Endothelial cell of hepatic sinusoid (primary cell): ENCODE data around the gene GGT6.

Experiments
- in situ Hi-C: cut with HindIII; loops from 2 replicates; pipeline ENCODE4 v1.10.0; 2017; ENCODE audit warnings: low sequenced_read_pairs

GGT6 gene

DNA sequence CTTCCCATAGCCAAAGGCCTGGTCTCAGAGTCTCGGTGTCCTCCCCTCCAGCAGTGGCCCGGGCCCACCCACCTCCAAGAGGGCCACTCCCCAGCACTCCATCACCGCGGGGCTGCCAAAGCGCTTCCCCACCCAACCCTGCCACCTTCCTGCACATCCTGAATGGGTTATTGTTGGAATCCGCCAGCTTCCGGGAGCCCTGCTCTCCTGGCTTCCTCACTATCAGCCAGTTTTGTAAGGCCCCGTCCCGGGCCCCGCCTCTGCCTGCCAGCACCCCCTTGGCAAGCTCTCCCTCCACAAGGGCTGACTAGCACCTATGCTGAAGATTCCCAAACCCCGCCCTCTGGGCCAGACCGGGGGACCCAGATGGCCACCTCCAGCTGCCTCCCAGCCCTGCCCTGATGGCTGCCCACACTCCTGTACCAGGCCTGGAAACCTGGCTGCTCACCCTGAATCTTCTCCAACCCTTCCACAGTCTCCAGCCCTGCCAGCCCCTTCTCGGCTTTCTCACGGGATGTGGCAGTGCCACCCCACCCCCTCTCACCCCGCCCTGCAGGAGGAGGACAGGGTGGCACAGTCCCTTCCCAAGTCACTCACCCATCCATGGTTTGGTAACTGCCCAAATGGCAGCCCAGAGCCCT is 19.6 kb downstream of the GGT6 start:
- in situ Hi-C loops = no loop called here

DNA sequence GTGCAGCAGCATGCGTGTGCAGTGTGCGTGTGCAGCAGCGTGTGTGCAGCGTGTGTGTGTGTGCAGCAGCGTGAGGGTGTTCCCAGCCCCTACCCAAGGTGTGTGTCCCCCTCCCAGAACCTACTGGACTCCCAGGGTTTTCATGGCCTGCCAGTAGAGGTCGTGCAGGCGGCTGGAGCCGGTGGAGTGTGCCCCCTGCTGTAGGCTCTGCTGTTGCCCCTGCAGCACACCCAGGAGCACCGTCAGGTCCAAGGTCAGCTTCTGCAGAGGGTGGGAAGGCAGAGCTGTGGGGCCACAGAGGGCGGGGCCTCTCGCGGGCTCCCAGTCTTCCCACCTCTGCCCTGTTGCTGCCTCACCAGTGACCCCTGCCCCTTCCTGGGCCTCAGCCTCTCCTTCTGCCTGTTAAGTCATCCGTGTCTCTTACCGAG is 20.1 kb downstream of the GGT6 start:
- in situ Hi-C loops = no loop called here

DNA sequence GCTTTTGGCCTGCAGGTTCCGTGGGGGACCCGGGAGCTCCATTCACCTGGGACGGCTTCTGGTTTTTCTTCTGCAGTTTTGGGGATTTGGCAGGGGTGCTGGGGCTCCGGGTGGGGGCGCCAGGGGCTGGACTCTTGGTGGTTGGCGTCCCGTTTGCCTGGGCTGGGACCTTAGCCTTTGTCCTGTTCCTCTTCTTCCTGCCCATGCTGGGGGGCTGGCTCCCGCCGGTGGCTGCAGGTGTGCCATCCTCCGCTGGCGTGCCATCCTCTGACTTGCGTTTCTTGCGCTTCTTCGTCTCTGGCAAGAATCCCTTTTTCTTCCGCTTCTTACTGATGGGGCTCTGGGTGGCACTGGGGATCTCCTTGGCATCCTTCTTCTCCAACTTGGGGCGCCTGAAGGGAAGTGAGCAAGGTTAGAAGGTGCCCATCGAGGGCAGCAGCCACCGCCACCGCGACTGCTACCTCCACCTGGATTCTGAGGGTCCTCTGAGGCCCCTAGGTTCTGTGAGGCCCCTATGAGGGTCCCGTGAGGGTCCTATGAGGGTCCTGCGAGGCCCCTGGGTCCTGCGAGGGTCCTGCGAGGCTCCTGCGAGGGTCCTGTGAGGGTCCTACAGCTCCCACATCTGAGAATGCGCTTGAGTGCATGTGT is 20.7 kb downstream of the GGT6 start:
- in situ Hi-C loops = loop anchor here (5.0 kb wide), 1 partner anchor 117 kb away; no protein-coding TSS in a partner anchor

DNA sequence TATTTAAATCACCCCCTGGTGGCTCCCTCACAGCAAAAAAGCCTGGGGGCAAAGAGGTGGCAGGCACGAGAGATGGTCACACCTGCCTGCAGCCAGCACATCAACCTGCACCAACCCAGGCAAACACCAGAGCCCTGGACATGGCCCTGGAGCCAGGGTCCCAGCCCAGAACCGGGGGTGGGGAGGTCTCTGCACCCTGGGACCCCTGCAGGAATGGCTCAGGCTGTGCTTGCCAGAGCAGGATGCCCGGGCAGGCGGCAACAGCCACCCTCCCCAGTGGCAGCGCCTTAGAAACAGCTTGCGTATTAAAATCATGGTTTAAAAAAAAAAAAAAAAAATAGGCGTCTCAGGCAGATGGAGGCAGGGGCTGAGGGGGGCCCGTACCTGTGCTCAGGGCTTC is 21.4 kb downstream of the GGT6 start:
- in situ Hi-C loops = loop anchor here (5.0 kb wide), 1 partner anchor 117 kb away; no protein-coding TSS in a partner anchor

DNA sequence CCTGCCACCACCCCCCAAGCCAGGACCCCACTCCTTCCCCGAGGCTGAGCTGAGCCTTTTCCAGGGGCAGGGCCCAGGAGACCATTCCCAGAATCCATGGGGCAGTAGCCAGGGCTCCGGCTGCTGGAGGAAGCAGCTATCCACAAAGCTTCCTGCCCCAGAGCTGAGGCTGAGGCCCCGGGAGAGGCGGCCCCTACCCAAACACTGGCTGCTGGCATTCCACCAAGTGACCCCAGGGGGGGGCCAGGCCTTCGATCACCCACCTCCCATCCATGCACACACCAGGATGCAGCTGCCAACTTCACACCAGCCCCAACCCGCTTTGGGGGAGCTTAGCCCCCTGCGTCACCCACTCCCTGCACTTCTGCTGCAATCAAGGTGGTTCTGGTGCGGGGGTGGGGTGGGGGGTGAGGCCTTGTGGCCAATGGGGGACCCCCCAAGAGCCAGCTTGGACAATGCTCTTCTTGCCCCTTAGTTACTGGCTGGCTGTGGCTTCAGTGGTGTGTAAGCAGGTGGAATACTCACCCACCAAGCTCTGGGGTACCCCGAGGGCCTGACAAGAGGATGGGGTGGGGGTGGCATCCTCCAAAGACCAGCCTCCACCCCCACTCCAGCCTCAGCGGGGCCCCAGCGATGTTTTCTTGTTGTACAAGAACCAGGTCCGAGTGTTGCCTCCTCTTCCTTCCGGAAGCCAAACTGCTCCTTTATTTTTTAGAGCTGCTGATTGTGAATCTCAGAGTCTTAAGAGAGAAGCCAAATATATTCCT is 22.0 kb downstream of the GGT6 start:
- in situ Hi-C loops = loop anchor here (5.0 kb wide), 1 partner anchor 116 kb away; no protein-coding TSS in a partner anchor

DNA sequence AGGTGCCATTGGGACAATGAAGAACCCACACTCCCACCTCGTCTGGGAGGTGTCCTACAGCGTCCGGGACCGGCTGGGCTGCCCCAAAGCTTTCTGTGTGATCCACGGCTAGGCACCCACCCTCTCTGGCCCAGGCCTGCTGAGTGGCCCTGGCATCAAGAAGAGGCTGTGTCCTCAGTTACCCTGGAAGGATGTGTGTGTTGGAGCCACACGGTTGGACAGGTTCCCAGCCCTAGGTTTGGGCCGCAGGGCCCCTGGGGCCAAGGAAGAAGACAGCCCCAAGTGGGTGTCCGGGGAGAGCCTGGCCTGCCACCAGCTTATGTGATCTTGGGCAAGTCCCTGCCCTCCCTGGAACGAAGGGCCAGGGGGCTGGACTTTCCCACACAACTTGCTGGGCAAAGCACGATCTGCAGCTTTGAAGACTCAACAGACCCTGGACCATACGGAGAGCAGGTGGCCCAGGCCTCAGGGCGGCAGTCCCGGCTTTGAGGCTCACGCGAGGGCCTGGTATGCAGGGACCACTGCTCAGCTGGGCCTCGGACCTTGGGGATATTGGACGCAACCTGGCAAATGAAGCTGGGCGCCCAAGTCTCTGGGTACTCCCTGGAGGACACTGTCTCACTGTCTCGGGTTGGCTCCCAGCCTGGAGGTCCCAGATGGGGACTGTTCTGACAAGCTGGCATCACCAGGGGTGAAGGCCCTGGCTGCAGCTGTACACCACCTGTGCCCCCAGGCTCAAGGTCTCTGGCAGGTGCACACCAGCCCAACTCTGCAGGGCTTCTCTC is 22.7 kb downstream of the GGT6 start:
- in situ Hi-C loops = loop anchor here (5.0 kb wide), 1 partner anchor 115 kb away; no protein-coding TSS in a partner anchor

DNA sequence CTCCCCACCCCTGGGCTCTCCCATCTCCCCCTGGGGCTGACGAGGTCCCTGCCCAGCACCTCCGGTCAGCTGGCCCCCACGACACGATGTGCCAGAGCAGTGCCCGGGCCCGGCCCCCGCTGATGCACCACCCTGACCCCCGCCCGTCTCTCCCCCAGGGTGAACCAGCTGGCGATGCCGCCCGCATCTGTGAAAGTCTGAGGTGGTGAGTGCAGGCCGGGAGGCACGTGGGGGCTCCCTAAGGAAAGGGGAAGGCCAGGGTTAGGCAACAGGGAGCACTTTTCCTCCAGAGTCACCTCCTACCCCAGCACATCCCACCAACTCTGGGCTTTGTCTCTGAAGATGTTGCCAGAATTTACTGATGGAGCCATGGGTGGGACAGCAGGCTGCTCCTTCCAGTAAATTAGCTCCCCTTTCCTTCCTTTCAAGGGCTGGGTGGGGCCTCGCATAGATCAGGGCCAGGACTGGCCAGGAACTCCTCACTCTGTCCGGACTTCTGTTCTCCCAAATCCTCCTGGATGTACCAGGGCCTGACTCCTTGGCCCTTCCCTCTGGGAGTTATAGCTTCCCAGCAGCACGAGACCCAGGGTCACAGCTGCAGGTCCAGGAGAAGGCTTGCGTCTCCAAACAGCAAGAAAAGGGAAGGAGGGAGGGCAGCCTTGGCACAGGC is 23.5 kb downstream of the GGT6 start:
- in situ Hi-C loops = loop anchor here (5.0 kb wide), 1 partner anchor 115 kb away; no protein-coding TSS in a partner anchor

DNA sequence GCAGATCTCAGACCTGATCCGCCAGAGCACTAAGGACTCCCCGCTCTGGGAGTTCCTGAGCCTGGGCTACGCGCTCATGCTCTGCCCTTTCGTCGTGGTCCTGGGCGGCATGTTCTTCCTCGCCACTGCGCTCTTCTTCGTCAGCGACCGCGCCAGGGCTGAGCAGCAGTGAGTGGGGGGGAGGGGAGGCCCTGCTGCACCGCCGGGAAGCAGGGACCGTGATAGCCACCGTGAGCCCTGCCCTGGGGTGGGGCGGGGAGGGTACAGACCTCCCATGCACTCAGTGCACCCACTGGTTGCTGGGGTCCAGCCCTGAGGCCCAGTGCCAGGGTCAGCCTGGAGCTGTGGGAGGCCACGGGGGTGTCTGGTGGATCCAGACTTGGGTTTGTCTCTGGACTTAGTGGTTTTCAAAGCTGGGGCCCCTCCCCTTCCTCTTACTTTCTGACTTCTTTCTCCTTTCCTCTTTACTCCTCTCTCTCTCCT is 24.1 kb downstream of the GGT6 start:
- in situ Hi-C loops = loop anchor here (5.0 kb wide), 1 partner anchor 114 kb away; no protein-coding TSS in a partner anchor

DNA sequence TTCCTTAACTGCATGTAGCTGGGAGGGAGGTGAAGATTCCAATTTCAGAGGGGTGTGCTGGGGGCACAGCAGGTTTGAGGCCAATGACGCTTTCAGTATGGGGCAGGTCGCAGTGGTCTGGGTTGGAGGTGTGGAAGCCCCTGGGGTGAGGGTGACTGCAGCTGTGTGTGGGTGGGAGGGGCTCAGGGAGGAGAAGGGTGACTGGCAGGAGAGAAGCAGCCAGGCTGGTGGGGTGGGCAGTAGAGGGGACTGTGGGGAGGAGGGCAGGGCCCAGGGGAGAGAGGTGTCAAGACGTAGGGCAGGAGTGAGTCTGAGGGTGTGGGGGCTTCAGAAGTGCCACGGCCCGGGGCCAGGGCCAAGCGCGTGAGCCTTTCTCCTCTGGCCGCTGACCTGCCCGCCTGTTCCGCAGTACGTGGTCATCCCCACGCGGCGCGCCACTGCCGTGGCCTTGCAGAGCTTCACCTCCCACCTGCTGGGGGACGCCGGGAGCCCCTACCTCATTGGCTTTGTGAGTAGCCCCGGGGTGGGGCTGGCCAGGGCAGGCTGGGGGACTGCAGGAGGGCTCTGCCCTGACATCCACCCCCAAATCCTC is 24.6 kb downstream of the GGT6 start:
- in situ Hi-C loops = loop anchor here (5.0 kb wide), 1 partner anchor 113 kb away; no protein-coding TSS in a partner anchor

DNA sequence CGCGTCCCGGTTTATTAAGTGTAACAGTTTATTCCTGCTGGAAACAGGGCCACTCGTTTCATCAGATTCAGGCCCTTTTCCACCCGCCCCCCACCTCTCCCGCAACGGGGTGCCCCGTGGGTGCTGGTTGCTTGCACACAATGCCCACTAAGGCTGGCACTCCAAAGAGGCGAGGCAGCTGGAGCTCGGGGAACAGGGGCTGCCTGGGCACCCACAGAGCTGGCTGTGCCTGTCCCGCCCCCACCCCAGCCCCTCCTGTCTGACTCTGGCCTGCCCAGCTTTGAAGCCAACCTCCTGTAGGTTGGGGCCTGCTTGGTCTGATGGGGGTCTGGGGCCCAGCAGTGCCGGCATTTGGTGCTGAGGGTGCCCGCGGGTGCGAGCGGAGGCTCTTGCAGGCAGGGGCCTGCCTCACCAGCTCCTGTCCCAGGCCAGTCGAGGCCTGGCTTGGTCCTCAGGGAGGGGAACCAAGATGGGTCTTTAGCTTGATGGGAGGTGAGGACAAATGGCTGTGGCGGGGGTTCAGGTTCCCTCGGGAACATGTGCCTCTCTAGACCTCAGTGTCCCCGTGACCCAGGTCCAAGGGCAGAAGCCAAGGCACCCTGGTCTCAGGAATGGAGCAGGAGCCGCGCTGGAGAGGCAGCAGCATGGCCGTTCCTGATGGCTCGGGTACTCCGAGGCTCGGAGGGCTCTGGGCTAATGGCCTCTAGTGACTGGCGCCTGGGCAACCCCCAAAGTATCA is 25.3 kb downstream of the GGT6 start:
- in situ Hi-C loops = loop anchor here (5.0 kb wide), 1 partner anchor 113 kb away; no protein-coding TSS in a partner anchor

DNA sequence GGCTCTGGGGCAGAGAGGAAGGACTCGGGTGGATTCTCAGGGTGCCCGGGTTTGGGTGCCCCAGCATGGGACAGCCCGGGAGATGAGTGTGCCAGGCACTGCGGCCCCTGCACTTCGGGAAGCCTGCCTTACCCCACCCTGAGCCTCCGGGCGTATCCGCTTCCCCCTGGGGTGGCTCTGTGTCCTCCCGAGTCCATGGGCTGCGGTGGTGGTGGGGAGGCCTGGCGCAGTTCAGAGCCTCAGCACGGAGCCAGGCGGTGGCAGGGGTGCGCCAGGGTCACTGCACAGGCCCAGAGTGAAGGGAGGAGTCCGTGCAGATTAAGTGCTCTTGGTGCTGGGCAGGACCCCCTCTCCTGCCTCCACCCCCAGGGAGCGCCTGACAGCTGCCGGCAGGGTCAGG is 25.9 kb downstream of the GGT6 start:
- in situ Hi-C loops = no loop called here

DNA sequence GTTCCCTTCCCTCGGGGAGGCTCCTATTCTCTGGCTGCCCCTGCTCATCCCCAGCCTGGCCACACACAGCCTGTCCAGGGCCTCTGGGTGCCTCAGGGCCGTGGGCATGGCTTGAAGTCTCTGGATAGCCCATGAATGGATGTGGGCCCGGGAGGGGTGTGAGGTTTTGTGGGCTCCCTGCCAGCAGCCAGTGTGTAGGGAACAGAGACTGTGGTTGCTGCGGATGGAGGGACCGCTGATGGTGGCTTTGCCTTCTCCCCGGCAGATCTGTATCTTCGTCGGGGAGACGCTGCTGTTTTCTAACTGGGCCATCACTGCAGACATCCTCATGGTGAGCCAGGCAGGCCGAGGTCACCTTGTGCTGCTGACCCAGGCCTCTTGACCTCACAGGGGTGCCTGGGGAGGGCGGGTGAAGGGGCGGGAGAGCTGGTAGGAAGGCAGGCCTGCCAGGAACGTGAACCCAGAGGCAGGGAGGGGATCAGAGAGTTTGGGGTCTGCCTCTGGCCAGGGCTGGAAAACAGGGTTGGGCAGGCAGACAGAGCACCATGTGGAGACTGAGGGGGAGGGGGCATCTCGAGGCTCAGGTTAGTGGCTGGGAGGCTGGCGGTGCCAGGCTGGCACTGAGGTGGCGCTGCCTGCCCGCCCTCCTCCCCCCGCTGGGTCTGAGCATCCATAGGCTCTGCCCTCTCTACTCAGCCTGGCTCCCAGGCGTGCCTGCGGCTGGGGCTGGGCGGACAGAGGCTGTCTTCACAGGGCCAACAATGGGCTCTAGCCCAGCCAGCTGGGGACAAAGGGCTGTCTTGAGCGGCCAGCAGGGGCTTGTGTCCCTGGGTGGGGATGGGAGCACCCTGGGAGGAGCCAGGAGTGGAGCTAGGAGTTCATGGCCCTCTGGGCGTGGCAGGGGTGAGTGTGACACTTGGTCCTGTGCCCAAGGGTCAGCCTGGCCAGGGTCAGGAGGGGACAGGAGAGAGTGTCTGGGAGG is 26.6 kb downstream of the GGT6 start:
- in situ Hi-C loops = no loop called here

DNA sequence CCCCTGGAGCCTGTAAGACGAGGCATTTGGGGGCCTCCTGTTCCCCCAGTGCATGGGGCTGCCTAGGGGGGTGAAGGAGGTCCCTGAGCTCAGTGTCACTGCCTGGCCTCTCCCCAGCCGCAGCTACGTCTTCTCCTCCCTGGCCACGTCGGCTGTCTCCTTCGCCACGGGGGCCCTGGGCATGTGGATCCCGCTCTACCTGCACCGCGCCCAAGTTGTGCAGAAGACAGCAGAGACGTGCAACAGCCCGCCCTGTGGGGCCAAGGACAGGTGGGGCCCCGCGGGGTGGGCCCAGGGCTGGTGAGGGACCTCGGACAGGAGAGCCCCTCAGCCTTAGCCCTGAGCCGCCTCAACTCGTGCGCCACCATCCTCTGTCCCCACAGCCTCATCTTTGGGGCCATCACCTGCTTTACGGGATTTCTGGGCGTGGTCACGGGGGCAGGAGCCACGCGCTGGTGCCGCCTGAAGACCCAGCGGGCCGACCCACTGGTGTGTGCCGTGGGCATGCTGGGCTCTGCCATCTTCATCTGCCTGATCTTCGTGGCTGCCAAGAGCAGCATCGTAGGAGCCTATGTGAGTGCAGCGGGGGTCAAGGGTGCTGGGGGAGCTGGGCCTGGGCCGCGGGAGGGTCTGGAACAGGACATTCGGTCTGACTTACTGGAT is 27.4 kb downstream of the GGT6 start:
- in situ Hi-C loops = no loop called here

DNA sequence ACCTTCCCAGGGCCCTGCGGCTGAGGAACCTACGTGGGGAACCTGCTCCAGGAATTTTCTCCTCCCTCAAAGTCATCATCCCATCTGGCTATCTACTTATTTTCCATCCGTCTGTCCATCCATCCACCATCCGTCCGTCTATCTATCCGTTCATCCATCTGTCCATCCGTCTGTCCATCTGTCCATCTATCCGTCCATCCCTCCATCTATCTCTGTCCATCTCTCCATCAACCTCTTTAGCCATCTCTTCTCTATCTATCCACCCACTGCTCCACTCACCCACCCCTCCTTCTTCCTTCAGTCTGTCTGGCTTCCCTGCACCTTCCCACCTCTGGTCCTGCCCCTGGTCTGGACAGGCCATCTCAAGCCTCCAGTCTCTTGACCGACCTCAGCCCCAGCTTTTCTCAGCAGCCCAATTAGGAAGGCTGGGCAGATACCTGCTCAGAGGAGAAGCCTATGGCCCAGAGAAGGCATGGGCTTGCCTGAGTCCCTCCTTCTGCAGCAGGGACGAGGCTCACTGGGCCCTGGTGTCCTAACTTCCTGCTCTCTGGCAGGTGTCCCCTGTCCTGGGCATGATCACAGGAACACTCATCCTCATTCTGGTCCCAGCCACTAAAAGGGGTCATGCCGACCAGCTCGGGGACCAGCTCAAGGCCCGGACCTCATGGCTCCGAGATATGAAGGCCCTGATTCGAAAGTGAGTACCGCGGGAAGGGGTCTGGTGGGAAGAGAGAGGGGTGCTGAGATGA is 28.2 kb downstream of the GGT6 start:
- in situ Hi-C loops = no loop called here

DNA sequence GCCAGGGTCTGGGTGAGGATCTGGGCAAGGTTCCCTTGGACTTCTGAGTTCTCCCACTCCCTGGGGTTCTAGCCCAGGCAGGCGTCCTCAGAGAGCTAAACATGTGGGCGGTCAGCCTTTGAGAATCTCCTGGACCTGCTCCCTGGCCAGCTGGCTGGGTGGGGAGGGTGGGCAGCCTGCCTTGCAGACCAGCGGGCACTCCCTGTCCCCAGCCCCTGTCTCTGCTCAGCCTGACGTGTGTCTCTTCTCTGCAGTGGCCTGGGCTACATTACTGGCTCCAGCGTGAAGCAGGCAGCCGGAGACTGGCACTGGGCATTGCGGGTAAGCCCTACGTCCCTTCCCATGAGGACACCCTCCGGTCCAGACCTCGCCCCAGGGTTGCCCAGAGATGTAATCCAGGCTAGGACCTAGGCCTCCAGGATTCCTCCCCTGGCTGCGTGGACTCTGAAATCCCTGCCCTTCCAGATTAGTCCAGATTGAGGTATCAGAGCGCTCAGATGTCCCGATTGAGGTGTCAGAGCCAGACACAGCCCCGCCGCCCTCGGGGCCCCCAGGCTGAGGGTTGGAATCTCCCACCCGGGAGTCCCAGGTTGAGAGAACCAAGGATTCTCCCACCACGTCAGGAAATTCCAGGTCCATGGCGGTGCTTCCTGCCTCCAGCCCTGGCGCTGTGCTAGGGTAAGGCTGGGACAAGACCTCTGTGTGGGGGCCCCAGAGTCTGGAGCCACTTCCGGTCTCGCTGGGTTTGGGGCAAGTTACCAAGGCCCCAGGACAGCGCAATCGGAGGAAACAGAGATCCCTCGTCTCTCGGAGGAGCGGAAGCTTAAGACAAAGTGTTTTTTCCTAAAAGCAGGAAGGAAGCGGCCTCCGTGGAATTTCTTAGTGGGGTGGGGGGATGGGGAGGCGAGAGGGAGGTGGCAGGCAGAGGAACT is 29.3 kb downstream of the GGT6 start:
- in situ Hi-C loops = no loop called here
